Non-pigmented ciliary epithelial cell (primary cell): ENCODE measurements around the gene MRPL12.

Experiments used
- DNase-seq: peaks from one replicate; pipeline ENCODE4 v3.0.0-alpha.2; 2010; ENCODE audit warnings: low read depth

Gene MRPL12

DNA sequence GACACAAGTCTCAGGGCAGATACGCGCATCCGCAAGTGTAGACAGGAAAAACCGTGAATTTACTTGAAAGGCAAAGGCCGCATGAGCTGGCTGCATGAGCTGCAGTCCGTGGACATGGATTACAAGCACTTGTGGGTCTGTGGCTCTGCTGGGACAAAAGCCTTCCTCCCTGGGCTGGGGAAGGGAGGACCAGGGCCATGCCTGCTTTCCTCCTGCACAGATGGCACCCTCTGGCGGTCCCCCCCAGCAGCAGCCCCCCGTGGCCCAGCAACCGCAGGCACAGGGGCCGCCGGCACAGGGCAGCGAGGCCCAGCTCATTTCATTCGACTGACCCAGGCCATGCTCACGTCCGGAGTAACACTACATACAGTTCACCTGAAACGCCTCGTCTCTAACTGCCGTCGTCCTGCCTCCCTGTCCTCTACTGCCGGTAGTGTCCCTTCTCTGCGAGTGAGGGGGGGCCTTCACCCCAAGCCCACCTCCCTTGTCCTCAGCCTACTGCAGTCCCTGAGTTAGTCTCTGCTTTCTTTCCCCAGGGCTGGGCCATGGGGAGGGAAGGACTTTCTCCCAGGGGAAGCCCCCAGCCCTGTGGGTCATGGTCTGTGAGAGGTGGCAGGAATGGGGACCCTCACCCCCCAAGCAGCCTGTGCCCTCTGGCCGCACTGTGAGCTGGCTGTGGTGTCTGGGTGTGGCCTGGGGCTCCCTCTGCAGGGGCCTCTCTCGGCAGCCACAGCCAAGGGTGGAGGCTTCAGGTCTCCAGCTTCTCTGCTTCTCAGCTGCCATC, 1.7 kb upstream of the MRPL12 start:
- no peak for DNase-seq

DNA sequence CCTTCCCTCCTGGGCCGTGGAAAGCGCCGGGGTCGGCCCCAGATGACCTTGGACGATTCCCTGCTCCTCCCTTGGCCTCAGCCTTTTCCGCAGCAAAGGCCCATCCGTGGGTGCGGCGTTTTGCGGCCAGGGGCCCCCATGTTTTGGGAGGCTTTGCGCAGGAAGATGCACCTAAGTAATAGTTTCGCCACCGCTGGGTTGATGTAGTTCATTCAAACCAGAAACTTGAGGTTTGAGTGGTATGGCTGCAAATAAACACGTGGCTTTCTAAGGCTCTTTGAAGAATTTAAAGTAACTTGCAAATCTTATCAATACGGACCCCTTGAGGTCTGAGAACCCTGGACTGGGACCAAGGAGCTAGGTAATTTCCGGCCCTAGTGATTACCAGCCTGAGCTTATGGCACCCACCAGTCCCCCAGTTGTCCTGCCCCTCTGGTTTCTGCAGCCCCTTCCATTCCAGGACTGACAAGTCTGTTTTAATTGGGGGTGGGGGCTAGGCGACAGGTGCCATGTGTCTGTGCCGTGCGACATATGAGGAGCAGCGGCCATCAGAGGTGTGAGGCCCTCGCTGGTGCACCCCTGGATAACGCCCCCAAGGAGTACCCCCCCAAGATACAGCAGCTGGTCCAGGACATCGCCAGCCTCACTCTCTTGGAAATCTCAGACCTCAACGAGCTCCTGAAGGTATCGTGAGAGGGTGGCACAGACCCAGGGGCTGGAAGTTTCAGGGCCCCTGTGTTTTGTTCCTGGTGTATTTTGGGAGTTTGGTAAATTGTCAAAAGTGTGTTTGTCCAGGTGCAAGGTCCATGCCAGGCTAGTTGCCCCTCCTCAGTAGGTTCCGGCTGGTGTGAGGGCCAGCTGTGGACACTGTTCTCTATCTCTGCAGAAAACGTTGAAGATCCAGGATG, 834 bp downstream of the MRPL12 start:
- no peak for DNase-seq

- no peak for DNase-seq
Measured at GRCh38 chr17:81705518-81706231, 2.5 kb downstream of the MRPL12 start.

- DNase-seq, result no peak
Measured at GRCh38 chr17:81706232-81706611, 3.1 kb downstream of the MRPL12 start.

DNA sequence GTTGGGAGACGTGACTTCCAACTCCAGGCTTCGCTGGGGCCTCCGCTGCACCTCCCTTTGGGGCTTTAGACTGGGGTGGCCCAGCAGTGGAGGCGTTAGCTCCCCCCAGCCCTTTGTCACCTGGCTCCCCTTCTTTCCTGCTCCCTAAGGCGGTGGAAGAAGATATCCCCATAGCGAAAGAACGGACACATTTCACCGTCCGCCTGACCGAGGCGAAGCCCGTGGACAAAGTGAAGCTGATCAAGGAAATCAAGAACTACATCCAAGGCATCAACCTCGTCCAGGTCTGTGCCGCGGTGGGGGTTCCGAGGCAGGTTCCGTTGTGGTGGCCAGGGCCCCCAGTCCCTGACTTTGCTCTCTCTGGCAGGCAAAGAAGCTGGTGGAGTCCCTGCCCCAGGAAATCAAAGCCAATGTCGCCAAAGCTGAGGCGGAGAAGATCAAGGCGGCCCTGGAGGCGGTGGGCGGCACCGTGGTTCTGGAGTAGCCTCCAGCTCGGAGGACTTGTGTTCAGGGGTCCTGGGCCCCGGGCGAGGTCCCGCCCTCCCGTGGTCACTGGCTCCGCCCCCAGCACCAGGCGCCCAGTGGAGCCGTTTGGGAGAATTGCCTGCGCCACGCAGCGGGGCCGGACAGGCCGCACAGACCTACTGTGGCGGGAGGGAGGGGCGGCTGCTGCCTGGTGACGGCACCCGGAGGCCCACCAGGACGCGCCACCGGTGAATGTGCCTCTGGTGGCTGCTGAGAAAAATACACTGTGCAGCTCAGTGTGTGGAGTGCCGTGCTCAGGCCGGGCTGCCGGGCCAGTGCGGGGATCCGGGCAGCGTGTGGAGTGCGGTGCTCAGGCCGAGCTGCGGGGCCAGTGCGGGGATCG, 3.8 kb downstream of the MRPL12 start:
- no peak for DNase-seq

DNA sequence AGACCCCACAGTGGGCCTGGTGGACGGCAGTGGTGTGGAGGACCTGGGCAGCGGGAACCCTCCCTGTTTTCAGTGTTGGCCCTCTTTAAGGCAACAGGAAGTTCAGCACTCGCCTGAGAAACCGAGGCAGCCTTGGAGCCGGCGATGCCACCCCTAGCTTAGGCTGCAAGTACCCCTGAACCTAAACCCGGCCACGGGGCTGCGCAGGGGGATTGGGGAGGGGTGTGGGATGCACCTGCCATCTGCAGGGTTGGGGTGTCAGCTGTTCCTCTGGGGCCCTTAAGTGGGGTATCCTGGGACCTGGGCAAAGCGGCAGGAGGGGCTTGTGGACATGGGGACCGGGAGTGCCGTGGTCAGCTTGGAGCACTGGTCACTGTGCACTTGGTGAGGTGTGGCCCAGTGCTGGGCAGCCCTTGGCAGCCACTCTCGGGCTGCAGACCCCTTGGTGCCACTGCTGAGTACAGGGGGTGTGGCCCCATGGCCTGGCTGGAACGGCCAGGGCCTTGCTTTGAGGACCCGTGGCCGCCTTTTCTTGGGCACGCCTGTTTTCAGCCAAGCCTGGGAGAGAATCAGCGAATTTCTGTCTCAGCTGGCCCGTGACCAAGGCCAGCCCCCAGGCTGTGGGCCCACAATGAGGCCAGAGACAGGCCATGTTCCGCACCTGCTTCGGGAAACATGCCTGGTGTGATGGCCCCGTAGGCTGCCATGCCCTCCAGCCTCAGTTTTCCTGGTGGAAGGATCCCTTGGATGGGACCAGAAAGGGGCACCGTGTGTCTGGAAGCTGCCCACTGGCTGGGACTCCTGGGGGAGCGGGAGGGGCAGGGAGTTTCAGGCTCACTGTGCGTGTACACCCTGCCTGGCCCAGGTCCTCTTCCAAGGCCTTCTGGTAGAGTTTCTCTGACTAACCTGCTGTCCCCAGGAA, 4.8 kb downstream of the MRPL12 start:
- no peak for DNase-seq

DNA sequence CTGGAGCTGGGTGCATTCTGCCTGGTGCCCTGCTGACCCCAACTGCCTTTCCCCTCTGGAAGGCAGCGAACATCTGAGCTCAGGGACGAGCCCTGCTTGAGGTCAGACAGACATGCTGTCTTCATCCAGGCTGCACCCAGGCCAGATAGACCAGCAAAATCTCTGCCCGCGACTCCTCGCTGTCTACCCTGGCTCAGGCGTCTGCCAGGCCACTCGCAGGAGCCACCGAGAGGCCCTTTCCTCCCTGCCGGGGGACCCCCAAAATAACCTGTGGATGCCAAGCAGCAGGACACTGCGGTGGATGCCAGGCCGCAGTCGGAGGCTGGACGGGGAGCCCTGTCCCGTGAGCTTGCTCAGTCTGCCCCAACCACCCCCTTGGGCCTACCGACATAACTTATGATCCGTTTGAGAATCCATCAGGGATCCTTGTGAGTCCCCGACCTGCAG, 5.6 kb downstream of the MRPL12 start:
- no peak for DNase-seq

DNA sequence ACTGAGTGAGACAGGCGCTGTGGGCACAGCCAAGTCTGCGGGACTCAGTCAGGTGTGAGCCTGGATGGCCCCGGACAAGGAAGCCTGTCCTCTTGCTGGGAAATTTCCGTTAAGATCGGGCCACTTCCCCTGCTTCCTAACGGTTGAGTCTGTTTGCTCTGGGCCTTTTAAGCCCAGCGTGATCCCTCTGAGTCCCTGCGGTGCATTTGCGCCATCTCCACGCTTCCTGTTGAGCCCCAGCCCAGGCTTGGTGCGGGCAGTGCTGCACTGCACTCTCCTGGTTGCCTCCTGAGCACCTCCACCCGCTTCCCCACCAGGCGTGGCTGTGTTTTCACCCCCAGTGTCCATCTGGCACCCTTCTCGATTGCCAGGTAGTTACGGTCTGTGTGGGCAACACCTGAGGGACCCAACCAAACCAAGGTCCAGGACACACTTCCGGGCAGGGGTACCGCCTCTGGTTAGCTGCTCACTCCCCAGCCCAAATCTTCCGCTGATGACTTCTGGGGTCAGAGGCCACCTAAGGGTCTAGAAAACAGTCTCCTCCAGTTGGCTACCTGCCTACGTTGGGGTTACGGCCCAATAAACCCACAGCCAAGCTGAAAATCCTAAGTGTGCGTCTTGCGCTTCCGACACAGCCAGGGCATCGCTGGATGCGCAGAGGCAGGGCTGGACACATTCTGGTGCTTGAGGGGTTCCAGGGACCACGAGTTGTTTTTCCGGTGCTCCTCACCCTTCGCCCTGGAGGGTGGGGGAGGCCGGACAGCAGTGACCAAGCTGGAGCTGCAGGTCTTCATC, 7.5 kb downstream of the MRPL12 start:
- no peak for DNase-seq

- DNase-seq, result no peak
Measured at GRCh38 chr17:81711814-81712467, 8.8 kb downstream of the MRPL12 start, which contains the start of gene SLC25A10. SLC25A10 (plus strand) TSS chr17:81712284; CDS start chr17:81712427, 143 bp downstream.

- no peak for DNase-seq
Measured at GRCh38 chr17:81712468-81713003, 9.4 kb downstream of the MRPL12 start.

GRCh38 chr17:81713004-81713555, 9.9 kb downstream of the MRPL12 start:
- DNase-seq, result no peak

DNA sequence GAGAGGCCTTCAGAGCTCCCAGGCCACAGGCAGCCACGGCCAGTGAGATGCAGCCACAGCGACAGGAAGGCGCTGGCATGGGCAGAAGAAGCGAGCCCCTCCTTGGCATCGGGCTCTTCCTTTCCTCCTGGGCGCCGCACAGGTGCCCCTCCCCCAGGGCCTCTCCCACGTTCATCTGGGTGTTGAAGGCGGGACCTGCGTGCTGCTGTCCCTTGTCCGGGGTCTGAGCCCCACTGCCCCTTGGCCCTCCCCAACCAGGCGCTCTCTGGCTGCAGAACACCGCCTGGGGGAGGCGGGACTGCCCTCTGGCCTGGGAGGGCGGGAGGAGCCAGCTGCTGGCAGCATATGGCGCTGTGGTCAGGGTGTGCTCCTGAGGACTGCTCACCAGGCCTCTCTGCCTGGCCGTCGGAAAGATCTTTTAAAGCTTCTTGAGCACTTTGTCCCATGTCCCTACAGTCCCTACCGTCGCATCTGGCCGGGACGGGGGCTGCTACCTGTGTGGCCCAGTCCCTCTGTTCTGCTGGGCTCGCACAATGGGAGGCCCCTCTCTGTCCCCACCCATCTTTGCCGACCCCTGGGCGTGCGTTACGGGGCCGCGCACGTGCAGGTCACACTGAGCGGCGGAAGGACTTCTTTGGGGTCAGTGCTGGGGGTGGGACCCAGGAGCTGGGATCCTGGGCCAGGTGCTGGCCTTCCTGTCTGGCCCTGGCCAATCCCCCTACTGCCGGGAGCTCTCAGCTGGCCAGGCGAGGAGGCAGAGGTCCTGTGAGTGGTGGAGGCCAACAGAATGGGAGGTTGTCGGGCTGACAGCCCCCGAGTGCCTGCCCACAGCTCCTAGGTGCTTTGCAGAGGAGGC, 10.6 kb downstream of the MRPL12 start:
- DNase-seq, result no peak

- DNase-seq, result no peak
Measured at GRCh38 chr17:81714412-81715106, 11.4 kb downstream of the MRPL12 start.

GRCh38 chr17:81715107-81715871, 12.1 kb downstream of the MRPL12 start:
- DNase-seq, result no peak

DNA sequence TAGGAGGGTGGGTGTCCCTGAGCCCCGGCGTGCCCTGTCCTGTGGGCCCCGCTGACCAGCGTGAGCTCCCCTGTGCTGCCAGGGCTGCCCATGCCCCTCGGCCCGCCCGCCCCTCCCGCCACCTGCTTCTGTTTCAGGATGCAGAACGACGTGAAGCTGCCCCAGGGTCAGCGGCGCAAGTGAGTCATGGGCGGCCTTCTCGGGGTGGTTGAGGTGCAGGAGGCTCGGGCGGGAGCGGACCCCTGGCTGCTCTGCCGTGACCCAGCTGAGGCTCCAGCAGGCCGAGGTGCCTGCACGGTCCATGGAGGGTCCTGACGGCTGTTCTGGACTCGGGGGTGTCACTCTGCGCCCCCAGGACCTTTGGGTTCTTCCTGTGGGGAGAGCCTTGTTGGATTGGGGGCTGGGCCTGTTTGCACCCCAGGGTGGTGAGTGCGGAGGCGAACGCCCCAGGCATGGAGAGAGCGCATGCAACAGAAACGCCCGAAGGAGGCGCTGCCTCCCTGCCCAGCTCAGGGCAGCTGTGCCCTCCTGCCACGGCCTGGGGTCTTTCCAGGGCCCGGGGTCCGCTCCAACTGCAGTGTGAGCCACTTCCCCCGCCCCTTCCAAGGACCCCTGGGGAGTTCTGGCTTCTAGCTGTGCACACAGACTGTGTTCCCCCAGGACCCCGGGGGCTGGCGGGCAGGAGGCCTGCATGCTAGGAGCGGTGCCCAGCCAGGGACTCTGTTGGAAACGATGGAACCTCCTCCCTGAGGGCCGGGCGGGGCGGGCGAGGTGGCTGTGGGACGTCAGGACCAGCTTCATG, 12.9 kb downstream of the MRPL12 start:
- no peak for DNase-seq
